ENCODE data around the gene SELE.

- no peak for TF ChIP-seq POLR2A (IDR thresholded peaks at IDR 0.05; ENCODE audit: low read length)
- TF ChIP-seq CTCF (IDR thresholded peaks at IDR 0.05): no peak
- no peak for TF ChIP-seq CEBPB (IDR thresholded peaks at IDR 0.05)
- no peak for TF ChIP-seq SREBF2 (IDR thresholded peaks at IDR 0.05)
- TF ChIP-seq ESRRA (IDR thresholded peaks at IDR 0.05; ENCODE audit: borderline replicate concordance, low read length): no peak
- TF ChIP-seq EP300 (IDR thresholded peaks at IDR 0.05): no peak
These were observed 31.0 kb upstream of the SELE start for GRCh38 chr1:169764919-169765318.

Data from A549 (cell line).